CMK (cell line): Measurements from ENCODE around the gene TOLLIP.
"Not testable (repeated sequence)": the region's sequence is repeated elsewhere in the genome, so short reads cannot be mapped to it uniquely, and the experiment has no call there.

Source experiments
- DNase-seq: peaks from one replicate; pipeline ENCODE4 v3.0.0-alpha.2; 2010; ENCODE audit warnings: low read depth

TOLLIP gene

DNA sequence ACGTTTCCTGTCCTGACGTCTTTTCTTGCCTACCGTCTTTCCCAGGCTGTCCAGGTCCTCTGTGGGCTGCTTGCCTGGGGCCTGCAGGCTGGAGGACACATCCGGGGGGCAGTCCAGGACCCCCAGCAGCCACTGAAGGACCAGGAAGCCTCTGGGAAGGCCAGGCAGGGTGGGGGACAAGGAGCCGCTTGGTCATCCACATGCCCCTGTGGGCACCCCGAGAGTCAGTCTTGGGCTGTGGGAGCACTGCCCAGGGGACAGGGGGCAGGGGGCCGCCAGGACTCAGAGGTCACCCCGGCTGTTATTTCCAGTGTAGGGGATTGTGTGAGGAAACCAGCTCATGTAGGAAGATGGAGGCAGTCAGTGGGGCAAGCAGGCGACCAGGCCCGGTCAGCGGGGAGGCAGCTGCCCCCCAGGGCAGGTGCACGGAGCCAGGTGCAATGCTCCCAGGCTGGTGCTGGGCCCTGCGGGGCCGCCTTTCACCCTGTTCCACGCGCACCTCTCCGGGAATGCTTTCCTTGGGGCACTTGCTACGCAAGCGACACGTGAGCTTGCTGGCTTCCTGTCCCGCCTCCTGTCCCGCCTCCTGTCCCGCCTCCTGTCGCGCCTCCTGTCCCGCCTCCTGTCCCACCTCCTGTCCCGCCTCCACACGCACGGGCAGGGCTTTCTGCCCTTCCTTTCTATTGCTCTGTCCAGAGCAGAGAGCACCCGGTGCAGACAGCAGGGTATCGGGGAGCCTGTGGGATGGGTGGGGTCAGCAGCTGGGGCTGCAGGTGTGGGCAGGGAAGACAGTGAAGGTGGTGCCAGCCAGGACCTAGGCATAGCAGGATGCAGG, 47.0 kb downstream of the TOLLIP start:
- DNase-seq, result peak; percentile 58

DNA sequence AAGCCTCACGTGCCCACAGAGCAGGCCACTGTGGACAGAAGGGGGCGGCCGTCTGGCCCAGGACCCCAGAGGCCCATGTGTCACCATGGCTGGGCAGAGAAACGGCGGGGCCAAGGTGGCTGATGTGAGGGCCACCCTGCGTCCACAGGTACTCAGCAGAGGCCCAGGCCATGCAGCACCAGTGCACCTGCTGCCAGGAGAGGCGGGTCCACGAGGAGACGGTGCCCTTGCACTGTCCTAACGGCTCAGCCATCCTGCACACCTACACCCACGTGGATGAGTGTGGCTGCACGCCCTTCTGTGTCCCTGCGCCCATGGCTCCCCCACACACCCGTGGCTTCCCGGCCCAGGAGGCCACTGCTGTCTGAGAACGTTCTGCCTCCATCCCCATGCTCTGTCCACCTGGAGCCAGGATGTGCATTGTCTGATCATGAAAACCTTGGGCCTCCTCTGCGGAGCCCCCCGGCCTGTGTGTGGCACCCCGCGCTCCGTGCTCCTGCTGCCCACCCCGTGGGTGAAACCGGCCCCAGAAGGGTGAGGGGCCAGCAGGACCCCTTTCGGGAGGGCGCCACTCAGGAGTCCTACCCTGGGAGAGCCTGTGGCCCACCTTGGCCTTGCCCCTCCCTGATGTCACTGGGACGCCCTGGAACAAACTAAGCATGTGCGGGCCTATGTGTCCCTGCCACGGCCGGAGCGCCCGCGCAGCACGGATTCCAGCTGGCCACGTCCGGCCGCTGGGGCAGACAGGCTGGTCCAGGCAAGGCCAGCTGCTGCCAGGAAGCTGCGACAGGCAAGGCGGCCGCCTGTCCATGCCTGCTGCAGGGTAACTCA, 48.0 kb downstream of the TOLLIP start:
- no peak for DNase-seq

DNA sequence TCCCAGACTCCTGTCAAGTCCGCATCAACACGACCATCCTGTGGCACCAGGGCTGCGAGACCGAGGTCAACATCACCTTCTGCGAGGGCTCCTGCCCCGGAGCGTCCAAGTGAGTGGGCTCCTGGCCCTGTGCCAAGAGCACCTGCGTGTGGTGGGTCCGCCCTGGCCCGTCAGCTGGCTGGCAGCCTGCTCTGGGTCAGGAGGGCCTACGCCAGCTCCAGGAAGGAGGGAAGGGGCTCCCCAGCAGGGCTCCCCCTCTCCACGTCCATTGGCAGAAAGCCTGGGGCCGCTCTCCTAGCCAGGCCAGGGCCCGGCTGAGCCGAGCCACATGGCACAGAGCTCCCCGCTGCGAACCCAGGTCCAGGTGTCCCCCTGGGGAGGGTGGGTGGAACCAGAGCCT, 48.8 kb downstream of the TOLLIP start:
- DNase-seq, result no peak

DNA sequence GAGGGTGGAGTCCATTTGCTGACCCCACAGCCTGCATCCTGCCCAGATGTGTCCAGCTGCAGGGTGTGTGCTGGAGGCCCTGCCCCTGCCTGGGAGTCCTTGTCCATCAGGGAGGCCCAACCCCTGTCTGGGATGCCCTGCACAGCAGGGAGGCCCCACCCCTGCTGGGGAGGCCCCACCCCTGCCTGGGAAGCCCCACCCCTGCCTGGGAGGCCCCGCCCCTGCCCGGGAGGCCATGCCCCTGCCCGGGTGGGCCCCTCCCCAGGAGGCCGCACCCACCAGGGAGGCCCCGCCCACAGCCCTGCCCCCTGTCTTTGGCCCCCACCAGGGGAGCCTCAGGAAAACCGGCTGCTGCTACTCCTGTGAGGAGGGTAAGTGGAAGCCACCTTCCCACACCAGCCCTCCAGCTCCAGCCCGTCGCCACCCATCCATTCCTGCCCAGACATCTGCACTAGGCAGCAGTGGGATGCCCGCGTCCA, 49.4 kb downstream of the TOLLIP start:
- no peak for DNase-seq

DNA sequence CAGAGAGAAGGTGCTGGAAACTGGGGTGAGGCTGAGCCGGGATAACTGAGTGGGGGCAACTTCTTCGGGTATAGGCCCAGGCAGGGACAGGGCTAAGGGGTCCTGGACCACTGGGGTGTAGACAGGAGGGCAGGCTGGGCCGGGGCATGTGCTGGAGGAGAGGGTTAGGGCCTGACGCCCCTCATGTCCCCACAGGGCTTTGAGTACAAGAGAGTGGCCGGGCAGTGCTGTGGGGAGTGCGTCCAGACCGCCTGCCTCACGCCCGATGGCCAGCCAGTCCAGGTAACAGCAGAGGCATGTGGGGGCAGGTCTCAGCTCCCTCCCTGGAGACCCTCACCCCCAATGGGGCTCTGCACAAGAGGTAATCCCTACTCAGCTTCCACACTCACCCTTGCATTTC, 49.9 kb downstream of the TOLLIP start:
- DNase-seq, result no peak

DNA sequence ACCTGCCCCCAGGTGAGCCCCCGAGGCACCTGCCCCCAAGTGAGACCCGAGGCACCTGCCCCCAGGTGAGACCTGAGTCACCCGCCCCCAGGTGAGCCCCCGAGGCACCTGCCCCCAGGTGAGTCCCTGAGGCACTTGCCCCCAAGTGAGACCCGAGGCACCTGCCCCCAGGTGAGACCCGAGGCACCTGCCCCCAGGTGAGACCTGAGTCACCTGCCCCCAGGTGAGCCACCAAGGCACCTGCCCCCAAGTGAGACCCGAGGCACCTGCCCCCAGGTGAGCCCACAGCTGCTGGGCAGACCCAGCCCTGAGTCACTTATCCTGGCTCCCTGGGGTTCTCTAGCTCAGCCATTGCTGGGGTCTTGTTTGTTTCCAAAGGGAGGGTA, 50.4 kb downstream of the TOLLIP start:
- DNase-seq, result no peak

DNA sequence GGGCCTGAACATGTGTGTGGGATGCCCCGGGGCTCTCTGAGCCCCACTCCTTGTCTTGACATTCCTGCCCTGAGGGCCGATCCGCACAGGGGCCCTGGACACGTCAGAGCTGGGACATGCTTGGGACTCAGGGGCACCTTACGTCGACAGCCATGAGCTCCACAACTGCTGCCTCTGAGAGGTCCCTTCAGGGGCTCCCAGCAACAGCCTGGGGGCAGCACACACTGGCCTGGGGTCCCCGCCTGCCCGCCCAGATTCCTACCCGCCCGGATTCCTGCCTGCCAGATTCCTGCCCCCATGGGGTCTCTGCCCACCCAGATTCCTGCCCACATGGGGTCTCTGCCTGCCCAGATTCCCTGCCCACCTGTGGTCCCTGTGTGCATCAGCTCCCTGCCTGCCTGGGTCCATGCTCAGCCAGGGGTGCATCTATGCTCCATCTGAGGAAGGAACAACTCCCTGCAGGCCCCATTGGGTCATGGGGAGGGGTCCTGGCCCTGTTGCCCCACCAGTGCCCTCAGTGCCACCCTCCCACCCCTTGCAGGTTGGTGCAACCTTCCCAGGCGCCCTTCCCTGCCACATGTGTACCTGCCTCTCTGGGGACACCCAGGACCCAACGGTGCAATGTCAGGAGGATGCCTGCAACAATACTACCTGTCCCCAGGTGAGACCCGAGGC, 50.9 kb downstream of the TOLLIP start:
- no peak for DNase-seq

DNA sequence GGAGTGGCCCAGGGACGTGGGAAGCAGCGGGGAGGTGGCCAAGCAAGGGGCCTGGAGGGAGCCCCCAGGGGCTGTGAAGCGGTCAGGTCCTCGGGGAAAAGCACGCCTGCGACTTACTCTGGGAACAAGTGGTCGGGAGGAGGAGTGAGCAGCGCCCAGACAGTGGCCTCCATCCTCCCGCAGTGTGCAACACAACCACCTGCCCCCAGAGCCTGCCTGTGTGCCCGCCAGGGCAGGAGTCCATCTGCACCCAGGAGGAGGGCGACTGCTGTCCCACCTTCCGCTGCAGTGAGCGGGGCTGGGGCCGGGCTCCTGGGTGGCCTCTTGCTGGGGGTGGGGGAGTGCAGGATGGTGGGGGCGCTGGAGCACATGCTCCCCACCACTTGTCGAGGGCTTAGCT, 51.5 kb downstream of the TOLLIP start:
- DNase-seq, result no peak

DNA sequence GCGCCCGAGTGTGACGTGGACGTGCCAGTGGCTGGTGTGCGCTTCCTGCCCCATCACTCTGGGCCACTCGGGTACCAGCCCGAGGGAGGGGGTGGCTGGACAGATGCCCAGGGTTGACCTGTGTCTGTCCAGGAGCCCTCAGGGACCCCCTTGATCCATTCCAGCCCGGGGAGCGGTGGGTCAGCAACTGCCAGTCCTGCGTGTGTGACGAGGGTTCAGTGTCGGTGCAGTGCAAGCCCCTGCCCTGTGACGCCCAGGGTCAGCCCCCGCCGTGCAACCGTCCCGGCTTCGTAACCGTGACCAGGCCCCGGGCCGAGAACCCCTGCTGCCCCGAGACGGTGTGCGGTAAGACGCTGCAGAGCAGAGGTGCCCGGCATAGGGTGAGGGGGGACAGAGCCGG, 52.1 kb downstream of the TOLLIP start:
- no peak for DNase-seq

DNA sequence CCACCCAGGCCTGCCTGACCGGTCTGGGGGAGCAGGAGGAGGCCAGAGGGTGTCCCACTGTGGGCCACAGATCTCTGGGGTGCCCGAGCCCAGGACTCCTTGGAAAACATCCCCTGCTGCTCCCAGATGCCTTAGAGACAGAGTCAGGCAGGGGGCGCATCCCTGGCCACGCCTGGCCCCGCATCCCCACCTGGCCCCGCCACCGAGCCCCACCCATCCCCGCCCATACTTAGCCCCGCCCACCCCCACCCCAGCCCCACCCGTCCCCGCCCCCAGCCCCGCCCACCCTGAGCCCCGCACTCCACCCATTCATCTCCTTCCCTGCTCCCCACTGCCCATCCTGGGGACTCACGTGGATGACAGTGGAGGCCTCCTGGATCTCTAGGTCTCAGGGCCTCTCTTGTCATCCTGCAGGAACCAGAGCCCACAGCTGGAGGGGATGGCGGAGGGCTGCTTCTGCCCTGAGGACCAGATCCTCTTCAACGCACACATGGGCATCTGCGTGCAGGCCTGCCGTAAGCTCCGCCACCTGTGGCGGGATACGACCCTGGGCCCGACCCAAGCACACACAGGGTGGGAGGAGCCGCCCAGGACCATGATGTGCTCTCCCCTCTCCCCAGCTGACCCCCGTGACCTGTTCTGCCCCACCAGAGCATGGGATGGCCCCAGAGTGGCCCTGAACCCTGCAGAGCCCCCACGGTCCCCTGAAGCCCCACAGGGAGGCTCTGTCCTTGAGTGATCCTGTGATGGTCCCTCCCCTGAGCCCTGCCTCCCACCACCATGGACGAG, 53.0 kb downstream of the TOLLIP start:
- no peak for DNase-seq

DNA sequence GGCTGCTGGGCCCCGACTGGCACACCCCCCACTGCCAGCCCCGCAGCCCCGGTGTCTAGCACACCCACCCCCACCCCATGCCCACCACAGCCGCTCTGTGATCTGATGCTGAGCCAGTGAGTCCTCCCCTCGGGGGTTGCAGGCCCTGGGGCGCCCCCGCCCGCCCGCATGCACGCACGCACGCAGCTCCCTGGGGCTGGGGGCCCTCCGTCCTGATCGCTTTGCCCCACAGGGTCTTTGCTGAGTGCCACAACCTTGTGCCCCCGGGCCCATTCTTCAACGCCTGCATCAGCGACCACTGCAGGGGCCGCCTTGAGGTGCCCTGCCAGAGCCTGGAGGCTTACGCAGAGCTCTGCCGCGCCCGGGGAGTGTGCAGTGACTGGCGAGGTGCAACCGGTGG, 54.3 kb downstream of the TOLLIP start:
- no peak for DNase-seq

DNA sequence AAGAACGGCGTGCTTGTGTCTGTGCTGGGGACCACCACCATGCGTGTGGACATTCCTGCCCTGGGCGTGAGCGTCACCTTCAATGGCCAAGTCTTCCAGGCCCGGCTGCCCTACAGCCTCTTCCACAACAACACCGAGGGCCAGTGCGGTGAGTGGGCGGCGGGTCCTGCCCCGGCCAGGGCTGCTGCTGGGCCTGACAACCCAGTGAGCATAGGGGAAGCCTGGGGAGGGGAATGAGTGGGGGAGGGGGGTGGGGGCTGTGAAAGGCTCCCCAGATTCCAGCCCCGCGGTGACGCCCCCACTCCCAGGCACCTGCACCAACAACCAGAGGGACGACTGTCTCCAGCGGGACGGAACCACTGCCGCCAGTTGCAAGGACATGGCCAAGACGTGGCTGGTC, 54.7 kb downstream of the TOLLIP start:
- no peak for DNase-seq

DNA sequence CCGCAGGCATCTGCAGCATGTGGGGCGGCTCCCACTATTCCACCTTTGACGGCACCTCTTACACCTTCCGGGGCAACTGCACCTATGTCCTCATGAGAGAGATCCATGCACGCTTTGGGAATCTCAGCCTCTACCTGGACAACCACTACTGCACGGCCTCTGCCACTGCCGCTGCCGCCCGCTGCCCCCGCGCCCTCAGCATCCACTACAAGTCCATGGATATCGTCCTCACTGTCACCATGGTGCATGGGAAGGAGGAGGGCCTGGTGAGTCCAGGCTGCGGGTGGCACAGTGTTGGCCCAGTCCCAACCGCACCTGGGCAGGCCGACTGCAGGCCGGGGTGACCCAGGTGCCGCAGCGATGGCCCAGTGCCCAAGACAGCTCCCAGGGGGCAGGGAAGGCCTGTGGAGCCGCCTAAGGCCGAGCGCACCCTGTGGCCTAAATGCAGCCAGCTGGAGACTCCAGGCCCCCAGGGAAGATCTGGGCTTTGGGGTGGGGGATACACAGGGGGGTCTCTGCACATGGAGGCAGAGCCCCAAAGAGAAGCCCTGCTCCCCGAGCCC, 55.3 kb downstream of the TOLLIP start:
- DNase-seq, result no peak

DNA sequence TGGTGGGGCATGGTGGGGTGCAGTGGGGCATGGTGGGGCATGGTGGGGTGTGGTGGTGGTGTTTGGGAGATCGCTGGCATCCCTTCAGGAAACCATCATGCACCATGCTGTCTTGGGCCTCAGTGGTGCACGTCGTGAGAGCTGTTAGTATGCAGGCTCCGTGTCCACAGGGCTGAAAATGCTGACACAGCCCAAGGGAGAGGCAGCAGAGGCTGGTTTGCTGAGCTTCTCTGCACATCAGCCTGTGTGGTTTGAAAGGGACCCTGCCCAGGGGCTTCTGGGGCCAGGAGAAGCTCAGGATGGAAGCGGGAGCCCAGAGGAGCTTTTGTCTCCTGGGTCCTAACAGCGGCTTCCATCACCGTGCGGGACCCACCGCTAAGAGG, 56.3 kb downstream of the TOLLIP start:
- DNase-seq, result no peak

DNA sequence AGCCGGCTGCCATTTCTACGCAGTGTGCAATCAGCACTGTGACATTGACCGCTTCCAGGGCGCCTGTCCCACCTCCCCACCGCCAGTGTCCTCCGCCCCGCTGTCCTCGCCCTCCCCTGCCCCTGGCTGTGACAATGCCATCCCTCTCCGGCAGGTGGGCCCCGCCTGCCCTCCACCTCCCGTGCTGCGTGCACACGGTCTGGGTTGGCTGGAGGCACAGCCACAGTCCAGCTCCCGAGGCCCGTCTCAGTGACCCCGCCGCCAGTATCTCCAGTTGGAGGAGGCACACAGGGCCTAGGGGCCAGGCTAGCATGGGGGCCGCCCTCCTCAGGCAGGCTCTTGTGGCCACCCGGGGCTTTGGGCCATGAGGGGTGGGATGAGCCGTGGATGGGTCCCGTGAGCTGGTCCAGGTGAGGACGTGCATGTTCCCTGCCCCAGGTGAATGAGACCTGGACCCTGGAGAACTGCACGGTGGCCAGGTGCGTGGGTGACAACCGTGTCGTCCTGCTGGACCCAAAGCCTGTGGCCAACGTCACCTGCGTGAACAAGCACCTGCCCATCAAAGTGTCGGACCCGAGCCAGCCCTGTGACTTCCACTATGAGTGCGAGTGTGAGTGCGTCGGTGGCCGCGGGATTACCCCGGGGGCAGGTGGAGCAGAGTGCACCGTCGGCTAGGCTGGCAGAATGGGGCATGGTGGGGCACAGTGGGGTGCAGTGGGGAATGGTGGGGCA, 56.9 kb downstream of the TOLLIP start:
- DNase-seq, result no peak

DNA sequence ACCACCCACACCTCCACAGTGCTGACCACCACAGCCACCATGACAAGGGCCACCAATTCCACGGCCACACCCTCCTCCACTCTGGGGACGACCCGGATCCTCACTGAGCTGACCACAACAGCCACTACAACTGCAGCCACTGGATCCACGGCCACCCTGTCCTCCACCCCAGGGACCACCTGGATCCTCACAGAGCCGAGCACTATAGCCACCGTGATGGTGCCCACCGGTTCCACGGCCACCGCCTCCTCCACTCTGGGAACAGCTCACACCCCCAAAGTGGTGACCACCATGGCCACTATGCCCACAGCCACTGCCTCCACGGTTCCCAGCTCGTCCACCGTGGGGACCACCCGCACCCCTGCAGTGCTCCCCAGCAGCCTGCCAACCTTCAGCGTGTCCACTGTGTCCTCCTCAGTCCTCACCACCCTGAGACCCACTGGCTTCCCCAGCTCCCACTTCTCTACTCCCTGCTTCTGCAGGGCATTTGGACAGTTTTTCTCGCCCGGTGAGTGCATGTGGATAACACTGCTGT, 58.1 kb downstream of the TOLLIP start:
- no peak for DNase-seq

DNA sequence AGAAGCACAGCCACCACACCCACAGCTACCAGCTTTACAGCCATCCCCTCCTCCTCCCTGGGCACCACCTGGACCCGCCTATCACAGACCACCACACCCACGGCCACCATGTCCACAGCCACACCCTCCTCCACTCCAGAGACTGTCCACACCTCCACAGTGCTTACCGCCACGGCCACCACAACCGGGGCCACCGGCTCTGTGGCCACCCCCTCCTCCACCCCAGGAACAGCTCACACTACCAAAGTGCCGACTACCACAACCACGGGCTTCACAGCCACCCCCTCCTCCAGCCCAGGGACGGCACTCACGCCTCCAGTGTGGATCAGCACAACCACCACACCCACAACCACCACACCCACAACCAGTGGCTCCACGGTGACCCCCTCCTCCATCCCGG, 59.0 kb downstream of the TOLLIP start:
- not testable (repeated sequence) for DNase-seq

DNA sequence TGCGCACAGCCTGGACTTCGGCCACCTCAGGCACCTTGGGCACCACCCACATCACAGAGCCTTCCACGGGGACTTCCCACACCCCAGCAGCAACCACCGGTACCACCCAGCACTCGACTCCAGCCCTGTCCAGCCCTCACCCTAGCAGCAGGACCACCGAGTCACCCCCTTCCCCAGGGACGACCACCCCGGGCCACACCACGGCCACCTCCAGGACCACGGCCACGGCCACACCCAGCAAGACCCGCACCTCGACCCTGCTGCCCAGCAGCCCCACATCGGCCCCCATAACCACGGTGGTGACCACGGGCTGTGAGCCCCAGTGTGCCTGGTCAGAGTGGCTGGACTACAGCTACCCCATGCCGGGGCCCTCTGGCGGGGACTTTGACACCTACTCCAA, 60.5 kb downstream of the TOLLIP start:
- not testable (repeated sequence) for DNase-seq

DNA sequence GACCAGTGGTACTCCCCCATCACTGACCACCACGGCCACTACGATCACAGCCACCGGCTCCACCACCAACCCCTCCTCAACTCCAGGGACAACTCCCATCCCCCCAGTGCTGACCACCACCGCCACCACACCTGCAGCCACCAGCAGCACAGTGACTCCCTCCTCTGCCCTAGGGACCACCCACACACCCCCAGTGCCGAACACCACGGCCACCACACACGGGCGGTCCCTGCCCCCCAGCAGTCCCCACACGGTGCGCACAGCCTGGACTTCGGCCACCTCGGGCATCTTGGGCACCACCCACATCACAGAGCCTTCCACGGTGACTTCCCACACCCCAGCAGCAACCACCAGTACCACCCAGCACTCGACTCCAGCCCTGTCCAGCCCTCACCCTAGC, 62.4 kb downstream of the TOLLIP start:
- DNase-seq, result not testable (repeated sequence)

DNA sequence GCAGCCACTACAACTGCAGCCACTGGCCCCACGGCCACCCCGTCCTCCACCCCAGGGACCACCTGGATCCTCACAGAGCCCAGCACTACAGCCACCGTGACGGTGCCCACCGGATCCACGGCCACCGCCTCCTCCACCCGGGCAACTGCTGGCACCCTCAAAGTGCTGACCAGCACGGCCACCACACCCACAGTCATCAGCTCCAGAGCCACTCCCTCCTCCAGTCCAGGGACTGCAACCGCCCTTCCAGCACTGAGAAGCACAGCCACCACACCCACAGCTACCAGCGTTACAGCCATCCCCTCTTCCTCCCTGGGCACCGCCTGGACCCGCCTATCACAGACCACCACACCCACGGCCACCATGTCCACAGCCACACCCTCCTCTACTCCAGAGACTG, 63.1 kb downstream of the TOLLIP start:
- DNase-seq, result not testable (repeated sequence)

DNA sequence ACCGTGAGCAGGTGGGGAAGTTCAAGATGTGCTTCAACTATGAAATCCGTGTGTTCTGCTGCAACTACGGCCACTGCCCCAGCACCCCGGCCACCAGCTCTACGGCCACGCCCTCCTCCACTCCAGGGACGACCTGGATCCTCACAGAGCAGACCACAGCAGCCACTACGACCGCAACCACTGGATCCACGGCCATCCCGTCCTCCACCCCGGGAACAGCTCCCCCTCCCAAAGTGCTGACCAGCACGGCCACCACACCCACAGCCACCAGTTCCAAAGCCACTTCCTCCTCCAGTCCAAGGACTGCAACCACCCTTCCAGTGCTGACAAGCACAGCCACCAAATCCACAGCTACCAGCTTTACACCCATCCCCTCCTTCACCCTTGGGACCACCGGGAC, 63.7 kb downstream of the TOLLIP start:
- DNase-seq, result not testable (repeated sequence)
